Thyroid gland (tissue), 4 donors: ENCODE results near the gene COL9A1.

Experiments used
- CTCF ChIP-seq, 6 experiments: fragments of 200-600 bp in 3 of 6; fragments of 450-650 bp in 3 of 6; sonication (generic) in 3 of 6; IDR thresholded peaks; one replicate each; pipeline ENCODE4 v1.5.1; 2016 to 2019; ENCODE audit warnings: antibody characterized with exemption in 6 of 6, mild to moderate bottlenecking in 2 of 6, inconsistent platforms in 1 of 6, moderate library complexity in 1 of 6
- POLR2A ChIP-seq, 2 donors: fragments of 450-650 bp; IDR thresholded peaks; one replicate each; pipeline ENCODE4 v1.6.1; 2017; ENCODE audit warnings: antibody characterized with exemption in 2 of 2, mild to moderate bottlenecking in 2 of 2, moderate library complexity in 1 of 2

- no peak for TF ChIP-seq CTCF (IDR thresholded peaks at IDR 0.05)
- TF ChIP-seq POLR2A (IDR thresholded peaks at IDR 0.05): no peak
Observed at GRCh38 chr6:70253923-70254322, 49.0 kb downstream of the COL9A1 start.
